GM12878 (cell line): Measurements from ENCODE around the gene CTDNEP1. TPM values are rescaled to one million over a fixed set of nuclear protein-coding genes. Genes with fewer than 3 reads are reported as not detected.

ENCODE experiments used
- CBFB ChIP-seq: IDR thresholded peaks from 2 replicates; pipeline ENCODE4 v1.6.1; 2016; ENCODE audit warnings: antibody characterized with exemption, low read depth
- EGR1 ChIP-seq, 2 experiments: IDR thresholded peaks; 1 replicate in 1 of 2; 2 replicates in 1 of 2; pipeline ENCODE4 v1.6.1; 2011 to 2012; ENCODE audit warnings: low read depth in 2 of 2, low read length in 2 of 2, borderline replicate concordance in 1 of 2, mild to moderate bottlenecking in 1 of 2, moderate library complexity in 1 of 2
- LARP7 ChIP-seq: fragments of 450-650 bp; IDR thresholded peaks from 2 replicates; pipeline ENCODE4 v1.6.1; 2017; ENCODE audit warnings: mild to moderate bottlenecking
- MTA2 ChIP-seq: fragments of 450-650 bp; IDR thresholded peaks from 2 replicates; pipeline ENCODE4 v1.6.1; 2016; ENCODE audit warnings: low read depth, mild to moderate bottlenecking, moderate library complexity
- POLR2A ChIP-seq: IDR thresholded peaks from 2 replicates; pipeline ENCODE4 v1.6.1; 2011; ENCODE audit warnings: low read depth, mild to moderate bottlenecking, low read length
- TBL1XR1 ChIP-seq: IDR thresholded peaks from 2 replicates; pipeline ENCODE4 v1.6.1; 2012; ENCODE audit warnings: low read depth, low read length, improper control_type of control experiment
- TCF3 ChIP-seq: IDR thresholded peaks from 2 replicates; pipeline ENCODE4 v1.6.1; 2012; ENCODE audit warnings: low read depth, mild to moderate bottlenecking, low read length, borderline replicate concordance; ENCODE audit not compliant: insufficient read depth
- WRNIP1 ChIP-seq: IDR thresholded peaks from 2 replicates; pipeline ENCODE4 v1.6.1; 2011; ENCODE audit warnings: low read depth, low read length, improper control_type of control experiment, borderline replicate concordance
- polyA plus RNA-seq, 11 experiments: library from polyadenylated mRNA; depleted of rRNA in 4 of 11; unstranded in 6 of 11; stranded (reverse) in 5 of 11; fragments of >200 nt; fragmentation: Nextera tagmentation in 4 of 11; fragmentation: Illumina TruSeq in 1 of 11; extraction: Ambion mirVana in 4 of 11; extraction: Trizol in 1 of 11; gene quantifications; 1 replicate in 1 of 11; 2 replicates in 10 of 11; pipeline versions ENCODE4 v1.2.1 to v1.2.3, GENCODE V29; 2011 to 2016; ENCODE audit warnings: inconsistent platforms in 2 of 11, missing spikeins in 2 of 11, low read depth in 1 of 11
- total RNA-seq, 4 experiments: library from RNA; depleted of rRNA in 3 of 4; stranded (reverse); fragments of >200 nt in 3 of 4; fragmentation: Illumina TruSeq in 1 of 4; extraction: Trizol in 1 of 4; gene quantifications; 2 replicates each; pipeline versions ENCODE4 v1.2.1 to v1.2.3, GENCODE V29; 2013 to 2021
- TF ChIP-seq, protein P1 (sequence below): fragments of 450-650 bp; IDR thresholded peaks from 2 replicates; pipeline ENCODE4 v1.6.1; 2017; ENCODE audit warnings: mild to moderate bottlenecking, moderate library complexity
- TF ChIP-seq, protein P2 (sequence below): IDR thresholded peaks from 2 replicates; pipeline ENCODE4 v1.6.1; 2012; ENCODE audit warnings: low read depth, low read length, improper control_type of control experiment

The CTDNEP1 gene
- total and polyA plus RNA-seq, 10 of the 15 experiments (the other 5 are each of a cell fraction or from before 2014, with no cell fraction given), result 23.7 to 176 (median 30.3) TPM

DNA sequence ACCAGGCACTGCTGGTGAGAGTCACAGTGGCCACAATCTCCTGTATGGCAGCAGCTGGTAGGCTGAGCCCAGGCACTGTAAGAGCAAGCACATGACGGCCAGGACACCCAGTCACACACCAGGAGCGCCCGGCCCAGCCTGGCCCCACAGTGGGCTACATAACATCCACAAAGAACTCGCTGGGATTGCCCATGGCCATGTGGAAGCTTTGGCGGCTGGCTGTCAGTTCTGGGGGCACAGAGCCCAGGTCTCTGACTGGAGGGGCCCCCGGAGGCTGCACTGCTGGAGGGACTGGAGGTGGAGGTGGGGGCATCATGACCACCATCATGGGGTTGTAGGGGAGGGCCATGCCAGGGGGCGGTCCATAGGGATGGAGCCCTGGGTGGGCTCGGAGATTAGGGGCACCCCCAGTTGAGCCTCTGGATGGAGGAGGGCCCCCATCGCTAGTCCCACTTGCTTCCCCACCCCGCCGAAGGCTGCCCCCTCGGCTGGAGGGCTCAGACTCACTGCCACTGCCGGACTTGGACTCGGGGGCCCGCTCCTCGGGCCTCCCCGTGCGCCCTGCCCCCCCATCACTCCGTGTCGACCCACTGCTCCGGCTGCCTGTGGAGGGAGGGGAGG, 25.7 kb downstream of the CTDNEP1 start (continued):
- TF ChIP-seq, protein P1, sequence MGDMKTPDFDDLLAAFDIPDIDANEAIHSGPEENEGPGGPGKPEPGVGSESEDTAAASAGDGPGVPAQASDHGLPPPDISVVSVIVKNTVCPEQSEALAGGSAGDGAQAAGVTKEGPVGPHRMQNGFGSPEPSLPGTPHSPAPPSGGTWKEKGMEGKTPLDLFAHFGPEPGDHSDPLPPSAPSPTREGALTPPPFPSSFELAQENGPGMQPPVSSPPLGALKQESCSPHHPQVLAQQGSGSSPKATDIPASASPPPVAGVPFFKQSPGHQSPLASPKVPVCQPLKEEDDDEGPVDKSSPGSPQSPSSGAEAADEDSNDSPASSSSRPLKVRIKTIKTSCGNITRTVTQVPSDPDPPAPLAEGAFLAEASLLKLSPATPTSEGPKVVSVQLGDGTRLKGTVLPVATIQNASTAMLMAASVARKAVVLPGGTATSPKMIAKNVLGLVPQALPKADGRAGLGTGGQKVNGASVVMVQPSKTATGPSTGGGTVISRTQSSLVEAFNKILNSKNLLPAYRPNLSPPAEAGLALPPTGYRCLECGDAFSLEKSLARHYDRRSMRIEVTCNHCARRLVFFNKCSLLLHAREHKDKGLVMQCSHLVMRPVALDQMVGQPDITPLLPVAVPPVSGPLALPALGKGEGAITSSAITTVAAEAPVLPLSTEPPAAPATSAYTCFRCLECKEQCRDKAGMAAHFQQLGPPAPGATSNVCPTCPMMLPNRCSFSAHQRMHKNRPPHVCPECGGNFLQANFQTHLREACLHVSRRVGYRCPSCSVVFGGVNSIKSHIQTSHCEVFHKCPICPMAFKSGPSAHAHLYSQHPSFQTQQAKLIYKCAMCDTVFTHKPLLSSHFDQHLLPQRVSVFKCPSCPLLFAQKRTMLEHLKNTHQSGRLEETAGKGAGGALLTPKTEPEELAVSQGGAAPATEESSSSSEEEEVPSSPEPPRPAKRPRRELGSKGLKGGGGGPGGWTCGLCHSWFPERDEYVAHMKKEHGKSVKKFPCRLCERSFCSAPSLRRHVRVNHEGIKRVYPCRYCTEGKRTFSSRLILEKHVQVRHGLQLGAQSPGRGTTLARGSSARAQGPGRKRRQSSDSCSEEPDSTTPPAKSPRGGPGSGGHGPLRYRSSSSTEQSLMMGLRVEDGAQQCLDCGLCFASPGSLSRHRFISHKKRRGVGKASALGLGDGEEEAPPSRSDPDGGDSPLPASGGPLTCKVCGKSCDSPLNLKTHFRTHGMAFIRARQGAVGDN, result no peak
- TF ChIP-seq WRNIP1 (no peak), EGR1 (IDR thresholded peaks at IDR 0.05; ENCODE audit: borderline replicate concordance in 1 of 2, low read depth in 2 of 2, low read length in 2 of 2) (no peak), TBL1XR1 (no peak), LARP7 (no peak), CBFB (no peak), TCF3 (no peak), POLR2A (no peak; the same call in 1 of the 2 replicates), MTA2 (no peak)
- TF ChIP-seq, protein P2, sequence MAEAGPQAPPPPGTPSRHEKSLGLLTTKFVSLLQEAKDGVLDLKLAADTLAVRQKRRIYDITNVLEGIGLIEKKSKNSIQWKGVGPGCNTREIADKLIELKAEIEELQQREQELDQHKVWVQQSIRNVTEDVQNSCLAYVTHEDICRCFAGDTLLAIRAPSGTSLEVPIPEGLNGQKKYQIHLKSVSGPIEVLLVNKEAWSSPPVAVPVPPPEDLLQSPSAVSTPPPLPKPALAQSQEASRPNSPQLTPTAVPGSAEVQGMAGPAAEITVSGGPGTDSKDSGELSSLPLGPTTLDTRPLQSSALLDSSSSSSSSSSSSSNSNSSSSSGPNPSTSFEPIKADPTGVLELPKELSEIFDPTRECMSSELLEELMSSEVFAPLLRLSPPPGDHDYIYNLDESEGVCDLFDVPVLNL, result no peak
